GM12864 (cell line): Measurements from ENCODE around the gene EIF4G3.

Experiments used
- DNase-seq: peaks from one replicate; pipeline ENCODE4 v3.0.0-alpha.2; 2011; ENCODE audit warnings: low read depth
- H3K4me3 ChIP-seq: 2 replicates; pipeline ENCODE4 v1.5.1; 2011; ENCODE audit warnings: mild to moderate bottlenecking, low read depth, low read length, control low read depth
- CTCF ChIP-seq: IDR thresholded peaks from 2 replicates; pipeline ENCODE4 v1.5.1; 2011; ENCODE audit warnings: low read depth, mild to moderate bottlenecking, moderate library complexity, low read length, control low read depth, inconsistent platforms; ENCODE audit errors: missing control alignments

Gene EIF4G3

DNA sequence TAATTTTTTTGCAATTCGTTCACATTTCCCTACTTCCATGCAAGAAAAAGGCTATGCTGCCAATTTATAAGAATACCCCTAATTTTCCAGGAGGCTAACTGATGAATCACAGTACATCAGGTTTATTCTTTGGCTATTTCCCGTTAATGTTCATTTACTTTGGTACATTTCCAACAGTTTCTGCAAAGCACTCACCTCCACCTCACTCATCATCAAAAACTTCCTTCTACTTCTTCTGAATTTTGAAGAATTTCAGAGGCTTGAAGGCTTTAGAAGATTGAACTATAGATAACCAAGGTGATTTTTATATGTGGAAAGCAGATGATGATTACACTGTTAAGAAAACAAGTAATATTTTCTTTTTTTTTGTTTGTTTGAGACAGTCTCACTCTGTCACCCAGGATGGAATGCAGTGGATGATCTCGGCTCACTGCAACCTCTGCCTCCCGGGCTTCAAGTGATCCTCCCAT is 329.1 kb downstream of the EIF4G3 start:
- no peak for TF ChIP-seq CTCF
- H3K4me3 ChIP-seq, result no peak overlapping the region
- DNase-seq, result no peak

- DNase-seq, result no peak
- no peak overlapping the region for H3K4me3 ChIP-seq
- no peak for TF ChIP-seq CTCF
Measured at GRCh38 chr1:20846461-20847374, 330.0 kb downstream of the EIF4G3 start.

- H3K4me3 ChIP-seq, result no peak overlapping the region
- no peak for DNase-seq
Measured at GRCh38 chr1:20840731-20841130, 336.0 kb downstream of the EIF4G3 start.

DNA sequence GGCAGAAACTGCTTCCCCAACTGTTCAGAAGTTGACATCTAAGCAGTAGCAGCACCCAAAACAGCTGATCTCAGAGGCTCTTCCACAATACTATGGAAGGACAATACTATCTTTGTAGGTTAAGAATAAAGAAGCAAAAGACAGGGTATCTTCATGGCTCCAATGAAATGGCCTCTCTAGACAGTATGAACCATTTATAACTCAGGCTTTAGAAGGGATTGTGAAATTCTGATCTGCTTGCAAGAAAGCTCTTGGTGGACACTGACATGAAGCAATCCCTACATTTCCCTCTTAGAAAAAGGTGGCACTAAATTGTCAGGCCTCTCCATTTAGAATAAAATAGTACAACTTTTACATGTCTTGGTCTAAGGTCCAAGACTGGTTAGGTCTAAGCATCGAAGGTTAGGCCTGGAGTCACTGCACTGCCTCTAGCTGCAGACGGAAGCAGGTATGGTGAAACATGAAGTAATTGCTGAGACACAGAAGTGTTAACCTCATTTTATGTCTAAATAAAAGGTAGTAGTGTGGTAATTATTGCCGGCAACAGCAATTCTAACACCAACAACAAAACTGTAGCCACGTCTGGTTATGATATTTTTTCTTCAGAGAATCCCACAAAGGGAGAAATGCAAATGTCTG is 339.0 kb downstream of the EIF4G3 start:
- H3K4me3 ChIP-seq, result no peak overlapping the region
- no peak for TF ChIP-seq CTCF
- DNase-seq, result no peak

More at GRCh38 chr1:20840731-20841130, 336.0 kb downstream of the EIF4G3 start:
- TF ChIP-seq CTCF, result no peak

- TF ChIP-seq CTCF, result no peak
- H3K4me3 ChIP-seq, result no peak overlapping the region
- no peak for DNase-seq
Measured at GRCh38 chr1:20836230-20836629, 340.5 kb downstream of the EIF4G3 start.

GRCh38 chr1:20834780-20835179 is 341.9 kb downstream of the EIF4G3 start:
- TF ChIP-seq CTCF, result no peak
- H3K4me3 ChIP-seq, result no peak overlapping the region
- no peak for DNase-seq
